ENCODE measurements around the gene GALK1. TPM values are rescaled to one million over a fixed set of nuclear protein-coding genes. Genes with fewer than 3 reads are reported as not detected.

The GALK1 gene
- polyA plus RNA-seq, 2 of the 4 experiments (the other 2 are of a cell fraction), result 20.7 to 54.3 TPM

GRCh38 chr17:75755990-75756389 is 9.0 kb downstream of the GALK1 start:
- no peak for ATAC-seq
- TF ChIP-seq CBX8 (IDR thresholded peaks at IDR 0.05) (no peak), EHMT2 (IDR thresholded peaks at IDR 0.05; ENCODE audit: low read depth) (no peak), MYC (IDR thresholded peaks at IDR 0.05; ENCODE audit: borderline replicate concordance, low read length) (no peak), HOXB13 (CRISPR knock-in tag; IDR thresholded peaks at IDR 0.05; ENCODE audit: low read depth) (no peak), KDM5A (IDR thresholded peaks at IDR 0.05) (no peak), TP53 (CRISPR knock-in tag; IDR thresholded peaks at IDR 0.05) (no peak), ESRRA (IDR thresholded peaks at IDR 0.05; ENCODE audit: borderline replicate concordance, low read length) (no peak), HEYL (CRISPR knock-in tag; IDR thresholded peaks at IDR 0.05) (no peak), NFE2L2 (conservative IDR thresholded peaks at IDR 0.05; ENCODE audit: low read length) (no peak), MAZ (IDR thresholded peaks at IDR 0.05; ENCODE audit: borderline replicate concordance, low read depth, low read length) (no peak), HDAC2 (IDR thresholded peaks at IDR 0.05) (no peak)
- no peak for DNase-seq (ENCODE audit: low read depth in 1 of 2, low spot score in 1 of 2)
- Histone ChIP-seq H3K9me3 (no peaks in the 10 kb centered on the region), H3K4me1 (no peaks in the 10 kb centered on the region), H3K27ac (no peak overlapping the region), H3K4me2 (no peak overlapping the region), H3K4me3 (no peak overlapping the region)
- ChIA-PET POLR2A (interaction anchor here (1.5 to 2.0 kb wide), 2 partner anchors 10 to 24 kb away, joined by 3 to 6 read pairs; no protein-coding TSS in a partner anchor), CTCF (interaction anchor here (0.7 to 43.5 kb wide), 8 partner anchors 7 to 167 kb away, joined by 3 to 1931 read pairs (median 4); partner anchors contain the start of genes GALK1, RECQL5, SAP30BP and SMIM5)
- WGBS (ENCODE audit: missing lambda C conversion rate), result 100% methylated on average over 2 of the region's 2 CpGs
- FAIRE-seq, result no peak

- ChIA-PET CTCF (interaction anchor here (0.8 to 43.5 kb wide), 6 partner anchors 6 to 167 kb away, joined by 3 to 1931 read pairs (median 10); partner anchors contain the start of genes GALK1, RECQL5, SAP30BP and SMIM5), POLR2A (interaction anchor here (1.5 kb wide), 1 partner anchor 10 kb away, joined by 3 read pairs; no protein-coding TSS in a partner anchor)
- WGBS (ENCODE audit: missing lambda C conversion rate), result 88% methylated on average over 17 of the region's 20 CpGs
- no peak overlapping the region for H3K4me3 ChIP-seq
- H3K4me2 ChIP-seq, result no peak overlapping the region
- FAIRE-seq (no peak), ATAC-seq (peak; percentile 45 to 63; a peak in 5 of 6 replicates), DNase-seq (ENCODE audit: low read depth in 1 of 2, low spot score in 1 of 2) (peak in 1 of 2 experiments; percentile 49)
- H3K27ac ChIP-seq, result no peak overlapping the region
- no peaks in the 10 kb centered on the region for H3K9me3 ChIP-seq
- H3K4me1 ChIP-seq, result no peaks in the 10 kb centered on the region
- TF ChIP-seq BCL3 (IDR thresholded peaks at IDR 0.05) (no peak), RCOR1 (IDR thresholded peaks at IDR 0.05; ENCODE audit: low read depth, low read length) (no peak), TP53 (CRISPR knock-in tag; IDR thresholded peaks at IDR 0.05) (no peak), CHD2 (IDR thresholded peaks at IDR 0.05; ENCODE audit: low read length, partially characterized antibody) (no peak), PHF8 (IDR thresholded peaks at IDR 0.05; ENCODE audit: borderline replicate concordance, low read depth) (no peak), NFE2L2 (conservative IDR thresholded peaks at IDR 0.05; ENCODE audit: low read length) (no peak), TFCP2L1 (CRISPR knock-in tag; IDR thresholded peaks at IDR 0.05) (no peak), EHMT2 (IDR thresholded peaks at IDR 0.05; ENCODE audit: low read depth) (no peak), POLR2A (IDR thresholded peaks at IDR 0.05; ENCODE audit: low read length) (no peak), ZNF302 (CRISPR knock-in tag; IDR thresholded peaks at IDR 0.05) (no peak), ELK1 (IDR thresholded peaks at IDR 0.05; ENCODE audit: low read depth, low read length) (no peak), JUNB (IDR thresholded peaks at IDR 0.05) (no peak), MYC (IDR thresholded peaks at IDR 0.05; ENCODE audit: borderline replicate concordance, low read length) (no peak), RNF2 (IDR thresholded peaks at IDR 0.05; ENCODE audit: borderline replicate concordance, low read depth) (no peak), MAFK (IDR thresholded peaks at IDR 0.05; ENCODE audit: partially characterized antibody) (no peak), REST (IDR thresholded peaks at IDR 0.05) (no peak), CHD4 (IDR thresholded peaks at IDR 0.05; ENCODE audit: borderline replicate concordance) (no peak), NPAS2 (CRISPR knock-in tag; IDR thresholded peaks at IDR 0.05; ENCODE audit: borderline replicate concordance) (no peak), CBX8 (IDR thresholded peaks at IDR 0.05) (no peak), HEYL (CRISPR knock-in tag; IDR thresholded peaks at IDR 0.05) (no peak)
Observed at GRCh38 chr17:75755205-75755901, 9.6 kb downstream of the GALK1 start.
